PFSK-1 (cell line): ENCODE data around the gene FNIP1.

Experiments
- POLR2AphosphoS5 ChIP-seq: IDR thresholded peaks from 2 replicates; pipeline ENCODE4 v1.6.1; 2012; ENCODE audit warnings: low read depth, mild to moderate bottlenecking, control low read depth, low read length, moderate library complexity
- SIN3A ChIP-seq: IDR thresholded peaks from 2 replicates; pipeline ENCODE4 v1.6.1; 2012; ENCODE audit warnings: mild to moderate bottlenecking, low read length, moderate library complexity, borderline replicate concordance; ENCODE audit not compliant: insufficient read depth

DNA sequence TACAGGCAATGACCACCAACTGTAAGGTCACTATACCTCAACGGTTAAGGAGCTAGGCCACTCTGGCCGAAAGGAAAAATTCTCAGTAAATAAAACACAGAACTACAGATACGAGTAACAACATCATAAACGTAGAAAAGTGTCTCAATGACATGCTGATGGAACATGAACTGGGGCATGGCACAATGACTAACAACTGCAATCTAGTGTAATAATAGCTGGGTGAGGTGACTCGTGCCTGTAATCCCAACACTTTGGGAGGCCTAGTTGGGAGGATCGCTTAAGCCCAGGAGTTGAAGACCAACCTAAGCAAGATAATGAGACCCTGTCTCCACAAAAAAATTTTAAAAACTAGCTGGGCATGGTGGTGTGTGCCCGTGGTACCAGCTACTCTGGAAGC is 152.0 kb downstream of the FNIP1 start:
- no peak for TF ChIP-seq POLR2AphosphoS5
- TF ChIP-seq SIN3A = no peak
